ENCODE measurements around the gene TSFM. TPM values are rescaled to one million over a fixed set of nuclear protein-coding genes. Genes with fewer than 3 reads are reported as not detected.
A peak's percentile ranks its signal among the peaks of the same experiment; 100 is the strongest.

The TSFM gene
- total and polyA plus RNA-seq, 2 of the 13 experiments (the other 11 are each of a cell fraction or from before 2014, with no cell fraction given): 29.8 to 68.3 TPM

GRCh38 chr12:57845478-57846284, 63.1 kb downstream of the TSFM start (continued):
- peak; percentile 36; the same call in 1 of the 2 replicates for TF ChIP-seq ZNF546 (CRISPR knock-in tag; conservative IDR thresholded peaks at IDR 0.05)
- peak; percentile 54; the same call in 1 of the 2 replicates for TF ChIP-seq TGIF2 (CRISPR knock-in tag; IDR thresholded peaks at IDR 0.05)
- TF ChIP-seq TEAD2 (CRISPR knock-in tag; IDR thresholded peaks at IDR 0.05): no peak
- no peak for TF ChIP-seq DNMT1 (CRISPR knock-in tag; IDR thresholded peaks at IDR 0.05)
- peak; percentile 68; the same call in 1 of the 2 replicates for TF ChIP-seq GMEB1 (CRISPR knock-in tag; IDR thresholded peaks at IDR 0.05; ENCODE audit: borderline replicate concordance)
- TF ChIP-seq MAZ (IDR thresholded peaks at IDR 0.05; ENCODE audit: borderline replicate concordance, low read depth, low read length): peak; percentile 59; the same call in 1 of the 2 replicates
- TF ChIP-seq MAZ (CRISPR knock-in tag; IDR thresholded peaks at IDR 0.05; ENCODE audit: low read depth): peak; percentile 66; the same call in 1 of the 2 replicates
- TF ChIP-seq ZBTB14 (CRISPR knock-in tag; IDR thresholded peaks at IDR 0.05): no peak
- 0 out of 2 replicates have a peak, but pooled peaks have one; percentile 54 for TF ChIP-seq MLLT10 (CRISPR knock-in tag; IDR thresholded peaks at IDR 0.05)
- TF ChIP-seq ZNF335 (CRISPR knock-in tag; IDR thresholded peaks at IDR 0.05): peak; percentile 52; the same call in 1 of the 2 replicates
- TF ChIP-seq ZNF841 (CRISPR knock-in tag; IDR thresholded peaks at IDR 0.05; ENCODE audit: borderline replicate concordance): 0 out of 2 replicates have a peak, but pooled peaks have one; percentile 44
- TF ChIP-seq MAFK (conservative IDR thresholded peaks at IDR 0.05 in 1 of 2, IDR thresholded peaks at IDR 0.05 in 1 of 2; ENCODE audit: low read length in 2 of 2): no peak; a peak in 1 of 4 replicates
- TF ChIP-seq ZNF7 (CRISPR knock-in tag; IDR thresholded peaks at IDR 0.05): no peak
- TF ChIP-seq ZNF253 (CRISPR knock-in tag; IDR thresholded peaks at IDR 0.05; ENCODE audit: borderline replicate concordance): no peak
- TF ChIP-seq ZNF17 (CRISPR knock-in tag; IDR thresholded peaks at IDR 0.05): no peak
- no peak for TF ChIP-seq HNRNPH1 (optimal IDR thresholded peaks at IDR 0.05; ENCODE audit: low read depth, low read length)
- TF ChIP-seq AGO1 (IDR thresholded peaks at IDR 0.05; ENCODE audit: low read depth, low read length, poor library complexity, severe bottlenecking): no peak
- TF ChIP-seq ATF4 (CRISPR knock-in tag; IDR thresholded peaks at IDR 0.05): peak in 1 of 2 experiments; percentile 92; a peak in 2 of 4 replicates
- TF ChIP-seq HMGXB3 (CRISPR knock-in tag; IDR thresholded peaks at IDR 0.05; ENCODE audit: borderline replicate concordance): no peak; the same call in 1 of the 2 replicates
- TF ChIP-seq KMT2B (CRISPR knock-in tag; IDR thresholded peaks at IDR 0.05): peak; percentile 41; the same call in 1 of the 2 replicates
- no peak for TF ChIP-seq GLI4 (CRISPR knock-in tag; IDR thresholded peaks at IDR 0.05; ENCODE audit: borderline replicate concordance)
